Measurements from ENCODE around the gene FIBP.

- TF ChIP-seq GATA2 (IDR thresholded peaks at IDR 0.05; ENCODE audit: low read depth, low read length): no peak
- TF ChIP-seq GATA3 (IDR thresholded peaks at IDR 0.05; ENCODE audit: low read depth, low read length): no peak
Measured at GRCh38 chr11:65884716-65885092, 3.6 kb downstream of the FIBP start.

All from SH-SY5Y (cell line).